Activated CD4-positive, alpha-beta memory T cell treated with anti-CD3 and anti-CD28 coated beads for 36 hours (primary cell): Measurements from ENCODE around the gene RAI14. TPM values are rescaled to one million over a fixed set of nuclear protein-coding genes. Genes with fewer than 3 reads are reported as not detected.

Experiments used
- CTCF ChIA-PET: fragments of 350-600 bp; sonication (Branson Sonifier 250); formaldehyde crosslinking; loops from one replicate; lab custom pipeline; 2021; ENCODE audit warnings: antibody characterized with exemption, inconsistent platforms; lab: Charles Lee
- POLR2A ChIA-PET: fragments of 350-600 bp; sonication (Branson Sonifier 250); formaldehyde crosslinking; loops from one replicate; lab custom pipeline; 2021; ENCODE audit warnings: antibody characterized with exemption; lab: Charles Lee
- DNase-seq: peaks from one replicate; pipeline ENCODE4 v3.0.0-alpha.2; 2020
- H3K27ac Mint-ChIP-seq: one replicate; pipeline ENCODE4 v1.8.0; 2021; ENCODE audit warnings: mixed read lengths
- H3K27me3 Mint-ChIP-seq: one replicate; pipeline ENCODE4 v1.8.0; 2021; ENCODE audit warnings: mixed read lengths
- H3K36me3 Mint-ChIP-seq: one replicate; pipeline ENCODE4 v1.8.0; 2021; ENCODE audit warnings: mixed read lengths
- H3K4me1 Mint-ChIP-seq: one replicate; pipeline ENCODE4 v1.8.0; 2021; ENCODE audit warnings: low read depth, mixed read lengths
- H3K4me3 Mint-ChIP-seq: one replicate; pipeline ENCODE4 v1.8.0; 2021; ENCODE audit warnings: mild to moderate bottlenecking, mixed read lengths
- H3K9me3 Mint-ChIP-seq: one replicate; pipeline ENCODE4 v1.8.0; 2021; ENCODE audit warnings: mixed read lengths
- intact Hi-C: fragments of 100-400 bp; cut with micrococcal nuclease; formaldehyde crosslinking; loops from one replicate; pipeline ENCODE4 v1.15.1; 2023
- total RNA-seq, 2 experiments: library from RNA; stranded (reverse); gene quantifications; one replicate each; pipeline ENCODE4 v1.2.3, GENCODE V29; 2021

Gene RAI14
- total RNA-seq, 2 experiments from 2014 or later = 3.9 to 5.4 TPM

GRCh38 chr5:34734326-34734725 is 78.2 kb downstream of the RAI14 start:
- intact Hi-C loops = no loop called here
- ChIA-PET CTCF (no interaction called here), POLR2A (no interaction called here)
- H3K36me3 Mint-ChIP-seq = no peaks in the 10 kb centered on the region
- H3K9me3 Mint-ChIP-seq = no peaks in the 10 kb centered on the region
- no peak overlapping the region for H3K4me3 Mint-ChIP-seq
- no peaks in the 10 kb centered on the region for H3K4me1 Mint-ChIP-seq
- no peak for DNase-seq
- peaks cover 2% of the 10 kb centered on the region for H3K27me3 Mint-ChIP-seq
- no peak overlapping the region for H3K27ac Mint-ChIP-seq

DNA sequence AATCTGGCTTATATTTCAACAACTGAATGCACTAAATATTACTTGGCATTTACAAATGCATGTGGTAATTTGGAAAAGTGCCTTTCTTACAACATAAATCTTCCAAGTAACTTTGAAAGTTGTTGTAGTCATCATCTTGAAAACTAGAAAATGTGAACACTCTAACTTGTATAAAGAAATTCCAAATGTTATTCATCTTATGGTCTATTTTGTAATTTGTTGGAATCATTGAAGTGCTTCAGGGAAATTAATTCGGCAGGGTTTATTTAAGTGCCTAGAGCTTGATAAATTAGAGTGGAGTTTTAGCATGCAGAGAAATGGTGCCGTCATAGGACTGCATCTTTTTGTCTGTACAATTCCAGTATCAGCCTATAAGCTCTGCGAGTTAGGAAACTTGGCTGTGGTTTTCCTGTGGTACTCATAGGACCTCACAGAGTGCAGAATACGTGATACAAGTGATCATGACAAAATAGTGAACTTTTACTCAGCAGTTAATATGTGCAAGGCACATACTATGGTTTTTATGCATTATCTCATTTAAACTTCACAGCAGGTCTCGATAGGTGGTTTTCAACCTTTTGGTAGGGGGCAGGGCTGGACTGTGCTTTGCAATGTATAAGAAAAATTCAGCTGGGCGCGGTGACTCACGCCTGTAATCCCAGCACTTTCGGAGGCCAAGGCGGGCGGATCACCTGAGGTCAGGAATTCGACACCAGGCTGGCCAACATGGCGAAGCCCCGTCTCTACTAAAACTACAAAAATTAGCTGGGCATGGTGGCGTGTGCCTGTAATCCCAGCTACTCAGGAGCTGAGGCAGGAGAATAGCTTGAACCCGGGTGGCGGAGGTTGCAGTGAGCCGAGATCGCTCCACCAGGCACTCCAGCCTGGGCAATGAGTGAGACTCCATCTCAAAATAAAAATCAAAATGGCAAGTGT is 79.6 kb downstream of the RAI14 start:
- Mint-ChIP-seq H3K9me3 (no peaks in the 10 kb centered on the region), H3K27me3 (no peaks in the 10 kb centered on the region), H3K4me1 (no peaks in the 10 kb centered on the region), H3K36me3 (no peaks in the 10 kb centered on the region), H3K4me3 (no peak overlapping the region), H3K27ac (no peak overlapping the region)
- DNase-seq = no peak
- intact Hi-C loops = no loop called here
- ChIA-PET CTCF (no interaction called here), POLR2A (no interaction called here)

GRCh38 chr5:34736445-34737115 is 80.5 kb downstream of the RAI14 start:
- no peaks in the 10 kb centered on the region for H3K9me3 Mint-ChIP-seq
- ChIA-PET CTCF (no interaction called here), POLR2A (no interaction called here)

DNA sequence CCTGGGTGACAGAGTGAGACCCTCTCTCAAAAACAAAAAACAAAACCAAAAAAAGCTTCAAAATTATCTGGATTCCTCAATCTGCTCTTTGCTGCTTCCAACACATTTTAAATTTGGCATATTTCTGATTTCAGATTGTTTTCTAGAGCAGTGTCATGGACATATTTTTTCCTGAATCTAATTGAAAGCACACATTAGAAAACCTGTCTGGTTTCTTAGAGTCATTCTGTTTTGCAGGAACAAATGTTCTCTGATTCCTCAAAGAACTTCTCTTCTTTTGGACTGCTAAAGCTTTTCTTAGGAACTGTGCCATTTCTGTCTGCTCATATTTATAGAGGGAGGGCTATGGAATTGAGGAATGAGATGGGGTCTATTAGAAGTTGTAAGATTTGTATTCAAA is 81.6 kb downstream of the RAI14 start:
- intact Hi-C loops = no loop called here
- no peak overlapping the region for H3K27ac Mint-ChIP-seq
- DNase-seq = no peak
- no peaks in the 10 kb centered on the region for H3K27me3 Mint-ChIP-seq
- no peaks in the 10 kb centered on the region for H3K9me3 Mint-ChIP-seq
- H3K4me1 Mint-ChIP-seq = no peaks in the 10 kb centered on the region
- POLR2A ChIA-PET = no interaction called here
- CTCF ChIA-PET = no interaction called here
- H3K4me3 Mint-ChIP-seq = no peak overlapping the region
- H3K36me3 Mint-ChIP-seq = no peaks in the 10 kb centered on the region

More at GRCh38 chr5:34736445-34737115, 80.5 kb downstream of the RAI14 start:
- H3K4me3 Mint-ChIP-seq = no peak overlapping the region
- intact Hi-C loops = no loop called here
- no peak overlapping the region for H3K27ac Mint-ChIP-seq
- H3K4me1 Mint-ChIP-seq = no peaks in the 10 kb centered on the region
- no peaks in the 10 kb centered on the region for H3K27me3 Mint-ChIP-seq
- DNase-seq = no peak
- H3K36me3 Mint-ChIP-seq = no peaks in the 10 kb centered on the region

- Mint-ChIP-seq H3K27me3 (no peaks in the 10 kb centered on the region), H3K36me3 (no peaks in the 10 kb centered on the region), H3K9me3 (no peaks in the 10 kb centered on the region), H3K27ac (no peak overlapping the region), H3K4me1 (no peaks in the 10 kb centered on the region), H3K4me3 (no peak overlapping the region)
- no peak for DNase-seq
- intact Hi-C loops = no loop called here
- ChIA-PET POLR2A (no interaction called here), CTCF (no interaction called here)
Measured at GRCh38 chr5:34738381-34738780, 82.3 kb downstream of the RAI14 start.

- no peak overlapping the region for H3K27ac Mint-ChIP-seq
- no peaks in the 10 kb centered on the region for H3K27me3 Mint-ChIP-seq
- POLR2A ChIA-PET = no interaction called here
- no peaks in the 10 kb centered on the region for H3K9me3 Mint-ChIP-seq
- H3K36me3 Mint-ChIP-seq = no peaks in the 10 kb centered on the region
- intact Hi-C loops = no loop called here
- H3K4me1 Mint-ChIP-seq = no peaks in the 10 kb centered on the region
- CTCF ChIA-PET = no interaction called here
- H3K4me3 Mint-ChIP-seq = no peak overlapping the region
- no peak for DNase-seq
Measured at GRCh38 chr5:34740389-34740806, 84.3 kb downstream of the RAI14 start.

DNA sequence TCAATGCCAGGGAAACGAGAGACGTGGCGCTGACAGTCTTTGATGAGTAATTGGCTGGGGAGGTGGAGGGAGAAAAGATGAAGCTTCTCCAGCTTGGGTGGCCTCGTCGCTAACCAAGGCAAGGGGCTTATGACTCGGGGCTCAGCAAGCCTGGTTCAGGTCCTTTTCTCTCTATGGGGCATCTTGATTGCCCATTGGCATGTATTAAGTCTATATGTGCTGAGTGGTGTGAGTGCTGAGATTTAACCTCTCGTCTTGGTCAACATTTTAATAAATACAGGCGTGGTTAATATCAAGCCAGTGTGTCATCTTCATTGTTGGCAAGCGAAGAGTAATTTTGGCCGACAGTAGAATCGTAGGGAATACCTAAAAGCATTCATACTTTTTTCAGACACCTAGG is 85.9 kb downstream of the RAI14 start:
- no peak for DNase-seq
- no peaks in the 10 kb centered on the region for H3K36me3 Mint-ChIP-seq
- H3K4me1 Mint-ChIP-seq = no peaks in the 10 kb centered on the region
- H3K9me3 Mint-ChIP-seq = no peaks in the 10 kb centered on the region
- no peaks in the 10 kb centered on the region for H3K27me3 Mint-ChIP-seq
- CTCF ChIA-PET = no interaction called here
- H3K4me3 Mint-ChIP-seq = no peak overlapping the region
- H3K27ac Mint-ChIP-seq = no peak overlapping the region
- intact Hi-C loops = no loop called here
- POLR2A ChIA-PET = no interaction called here

DNA sequence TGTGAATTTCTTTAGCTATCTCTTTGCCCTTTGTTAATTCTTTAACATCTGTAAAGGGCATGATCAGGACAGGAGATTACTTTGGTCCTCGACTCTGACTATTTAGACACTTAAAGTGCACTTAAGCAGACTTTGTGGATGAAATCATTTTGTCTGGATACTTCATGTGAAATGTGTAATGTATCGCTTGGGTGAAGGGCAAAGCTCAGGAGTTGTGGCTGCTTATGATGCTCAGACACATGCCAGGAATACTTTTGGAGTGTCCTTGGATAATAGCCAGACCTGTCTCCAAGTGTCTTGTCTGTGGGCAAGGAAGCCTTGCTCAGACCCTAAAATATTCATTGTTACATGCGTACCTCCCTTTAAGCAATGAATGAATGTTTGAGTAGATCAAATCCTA is 87.8 kb downstream of the RAI14 start:
- intact Hi-C loops = no loop called here
- CTCF ChIA-PET = no interaction called here

DNA sequence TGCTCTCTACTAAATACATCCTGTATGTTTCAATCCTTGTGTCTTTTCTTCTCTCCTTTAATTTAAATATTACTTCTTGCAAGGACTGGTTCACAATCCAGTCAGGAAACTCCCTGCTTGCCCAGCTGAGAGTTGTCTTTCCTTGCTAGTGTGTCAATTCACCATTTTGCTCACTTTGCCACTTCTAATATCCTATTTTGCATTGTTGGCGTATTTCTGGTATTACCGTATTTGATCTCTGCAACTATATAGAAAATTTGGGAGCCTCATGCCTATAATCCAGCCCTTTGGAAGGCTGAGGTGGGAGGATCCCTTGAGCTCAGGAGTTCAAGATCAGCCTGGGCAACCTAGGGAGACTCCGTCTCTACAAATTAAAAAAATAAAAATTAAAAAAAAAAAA is 92.3 kb downstream of the RAI14 start:
- Mint-ChIP-seq H3K9me3 (no peaks in the 10 kb centered on the region), H3K4me3 (no peak overlapping the region), H3K27ac (no peak overlapping the region), H3K4me1 (no peaks in the 10 kb centered on the region), H3K36me3 (no peaks in the 10 kb centered on the region), H3K27me3 (no peaks in the 10 kb centered on the region)
- ChIA-PET POLR2A (no interaction called here), CTCF (no interaction called here)
- DNase-seq = no peak
- intact Hi-C loops = no loop called here

More for the DNA sequence above, 87.8 kb downstream of the RAI14 start:
- no peaks in the 10 kb centered on the region for H3K36me3 Mint-ChIP-seq
- no peak overlapping the region for H3K4me3 Mint-ChIP-seq
- no peak for DNase-seq
- no peaks in the 10 kb centered on the region for H3K27me3 Mint-ChIP-seq
- H3K4me1 Mint-ChIP-seq = no peaks in the 10 kb centered on the region
- no peaks in the 10 kb centered on the region for H3K9me3 Mint-ChIP-seq
- no peak overlapping the region for H3K27ac Mint-ChIP-seq
- POLR2A ChIA-PET = no interaction called here

DNA sequence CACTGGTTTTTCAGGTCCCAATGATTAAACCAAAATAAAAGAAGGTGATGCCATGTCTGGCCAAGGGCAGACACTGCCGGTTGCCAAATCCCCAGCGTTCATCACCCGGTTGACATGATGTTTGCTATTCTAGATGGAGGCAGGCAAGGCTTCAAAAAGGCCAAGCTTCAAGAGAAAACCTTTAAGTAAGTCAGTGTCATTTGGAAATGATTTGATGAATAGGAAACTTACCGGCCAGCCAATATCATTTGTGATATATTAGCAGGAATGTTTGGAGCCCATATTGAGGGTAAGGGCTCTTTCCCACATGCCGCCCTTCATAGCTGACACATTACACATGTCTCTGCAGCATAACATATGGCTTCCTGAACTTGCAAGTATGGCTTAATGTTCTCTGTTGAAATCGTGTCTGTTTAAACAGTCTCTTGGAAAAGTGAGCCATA is 93.3 kb downstream of the RAI14 start:
- ChIA-PET POLR2A (no interaction called here), CTCF (no interaction called here)
- DNase-seq = no peak
- intact Hi-C loops = no loop called here
- Mint-ChIP-seq H3K4me1 (no peaks in the 10 kb centered on the region), H3K27ac (no peak overlapping the region), H3K9me3 (no peaks in the 10 kb centered on the region), H3K36me3 (no peaks in the 10 kb centered on the region), H3K4me3 (no peak overlapping the region), H3K27me3 (no peaks in the 10 kb centered on the region)

DNA sequence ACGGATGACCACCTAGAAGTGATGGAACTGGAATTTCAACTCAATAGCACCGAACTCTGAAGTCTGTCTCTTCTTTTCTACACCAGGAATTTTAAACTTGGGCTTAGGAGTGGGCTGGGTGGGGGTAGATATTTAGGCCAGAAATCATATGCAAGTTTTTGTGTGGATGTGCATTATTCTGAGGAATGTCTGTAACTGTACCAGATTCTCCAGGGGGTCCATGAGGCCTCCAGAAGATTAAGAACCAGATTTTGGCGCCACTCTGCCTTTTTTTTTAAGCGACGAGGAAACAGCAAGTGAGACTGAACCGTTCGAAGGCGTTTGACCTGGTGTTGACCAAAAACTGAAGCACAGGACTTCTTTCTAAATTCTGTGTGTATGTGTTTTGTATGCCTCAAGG is 94.1 kb downstream of the RAI14 start:
- no peak overlapping the region for H3K4me3 Mint-ChIP-seq
- no peaks in the 10 kb centered on the region for H3K27me3 Mint-ChIP-seq
- no peak for DNase-seq
- intact Hi-C loops = no loop called here
- ChIA-PET CTCF (no interaction called here), POLR2A (no interaction called here)
- no peaks in the 10 kb centered on the region for H3K9me3 Mint-ChIP-seq
- no peaks in the 10 kb centered on the region for H3K4me1 Mint-ChIP-seq
- no peak overlapping the region for H3K27ac Mint-ChIP-seq
- no peaks in the 10 kb centered on the region for H3K36me3 Mint-ChIP-seq

DNA sequence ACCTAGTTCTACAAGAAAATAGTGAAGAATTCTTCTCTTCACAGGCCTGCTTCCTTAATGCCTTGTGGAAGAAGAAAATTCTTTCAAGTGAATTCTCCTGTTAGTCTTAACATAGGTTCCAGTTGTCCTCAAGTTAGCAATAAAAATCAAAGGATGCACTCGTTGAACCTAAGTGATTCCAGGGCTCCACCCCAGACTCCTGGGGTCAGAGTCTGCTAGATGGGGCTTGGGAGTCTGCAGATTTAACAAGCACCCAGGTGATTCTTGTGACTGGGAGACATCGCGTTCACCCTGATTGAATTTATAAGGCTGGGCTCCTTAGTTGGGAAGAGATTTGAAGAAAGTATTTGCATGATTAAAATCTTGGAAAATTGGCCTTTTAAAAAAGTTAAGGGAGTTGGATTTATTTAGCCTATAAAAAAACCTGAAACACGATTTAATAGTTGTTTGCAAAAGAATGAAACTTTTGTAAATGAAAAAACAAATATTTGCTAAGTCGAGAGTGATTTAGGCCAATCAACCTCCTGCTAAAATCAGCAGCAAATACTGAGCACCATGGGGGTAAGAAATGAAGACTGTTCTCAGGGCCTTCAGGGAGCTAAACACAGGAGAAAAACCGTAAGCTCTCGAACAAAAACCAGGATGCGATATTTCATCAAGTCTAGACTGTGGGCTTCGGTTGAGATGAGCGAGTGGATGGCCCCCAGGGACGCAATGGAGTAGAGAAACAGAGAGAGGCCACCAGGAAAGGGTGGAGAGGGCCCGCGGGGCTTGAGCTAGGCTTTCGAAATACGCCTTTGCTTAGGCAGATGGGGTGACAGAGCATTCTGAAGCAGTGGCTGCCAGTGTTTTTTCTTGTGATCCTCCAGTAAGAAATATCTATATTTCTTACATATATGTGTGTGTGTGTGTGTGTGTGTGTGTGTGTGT is 95.9 kb downstream of the RAI14 start:
- no peaks in the 10 kb centered on the region for H3K27me3 Mint-ChIP-seq
- H3K4me3 Mint-ChIP-seq = no peak overlapping the region
- intact Hi-C loops = no loop called here
- H3K9me3 Mint-ChIP-seq = no peaks in the 10 kb centered on the region
- no peaks in the 10 kb centered on the region for H3K4me1 Mint-ChIP-seq
- no peak overlapping the region for H3K27ac Mint-ChIP-seq
- ChIA-PET POLR2A (no interaction called here), CTCF (no interaction called here)
- no peaks in the 10 kb centered on the region for H3K36me3 Mint-ChIP-seq
- DNase-seq = no peak
